Measurements from ENCODE around the gene HTATIP2.

DNA sequence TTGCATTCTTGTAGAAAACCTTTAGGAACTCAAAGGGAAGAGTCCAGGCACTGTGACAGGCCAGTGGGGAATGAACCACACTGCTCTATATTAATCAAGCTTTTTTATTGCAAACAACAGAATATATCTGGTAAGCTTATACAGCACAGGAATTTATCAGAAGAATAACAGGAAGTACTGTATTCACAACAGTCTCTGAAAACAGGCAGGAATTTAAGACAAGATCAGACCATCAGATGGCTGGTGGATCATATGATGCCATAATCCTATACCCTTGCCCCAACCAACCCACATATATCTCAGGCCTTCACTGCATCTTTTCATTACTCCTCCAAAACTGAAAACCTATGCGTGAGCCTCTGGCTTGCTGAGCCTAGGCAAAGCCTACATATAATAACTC, 1.0 kb upstream of the HTATIP2 start:
- no peak for TF ChIP-seq POLR2A (IDR thresholded peaks at IDR 0.05)
- TF ChIP-seq, protein P1, sequence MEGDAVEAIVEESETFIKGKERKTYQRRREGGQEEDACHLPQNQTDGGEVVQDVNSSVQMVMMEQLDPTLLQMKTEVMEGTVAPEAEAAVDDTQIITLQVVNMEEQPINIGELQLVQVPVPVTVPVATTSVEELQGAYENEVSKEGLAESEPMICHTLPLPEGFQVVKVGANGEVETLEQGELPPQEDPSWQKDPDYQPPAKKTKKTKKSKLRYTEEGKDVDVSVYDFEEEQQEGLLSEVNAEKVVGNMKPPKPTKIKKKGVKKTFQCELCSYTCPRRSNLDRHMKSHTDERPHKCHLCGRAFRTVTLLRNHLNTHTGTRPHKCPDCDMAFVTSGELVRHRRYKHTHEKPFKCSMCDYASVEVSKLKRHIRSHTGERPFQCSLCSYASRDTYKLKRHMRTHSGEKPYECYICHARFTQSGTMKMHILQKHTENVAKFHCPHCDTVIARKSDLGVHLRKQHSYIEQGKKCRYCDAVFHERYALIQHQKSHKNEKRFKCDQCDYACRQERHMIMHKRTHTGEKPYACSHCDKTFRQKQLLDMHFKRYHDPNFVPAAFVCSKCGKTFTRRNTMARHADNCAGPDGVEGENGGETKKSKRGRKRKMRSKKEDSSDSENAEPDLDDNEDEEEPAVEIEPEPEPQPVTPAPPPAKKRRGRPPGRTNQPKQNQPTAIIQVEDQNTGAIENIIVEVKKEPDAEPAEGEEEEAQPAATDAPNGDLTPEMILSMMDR (IDR thresholded peaks at IDR 0.05): no peak
- TF ChIP-seq POLR2AphosphoS5 (IDR thresholded peaks at IDR 0.05): no peak
- no peak for TF ChIP-seq EP300 (IDR thresholded peaks at IDR 0.05; ENCODE audit: low read depth)

Data from transverse colon (tissue), 4 donors.